Effector memory CD4-positive, alpha-beta T cell (primary cell): ENCODE results near the gene ATN1.

ENCODE experiments used
- DNase-seq, 3 donors: peaks; one replicate each; pipeline ENCODE4 v3.0.0-alpha.2; 2020
- H3K27ac ChIP-seq: 2 replicates; pipeline ENCODE4 v1.7.0; 2013; ENCODE audit warnings: mild to moderate bottlenecking, low read length, moderate library complexity; ENCODE audit not compliant: insufficient read depth, poor library complexity, severe bottlenecking
- H3K27me3 ChIP-seq: replicated peaks from 2 replicates; pipeline ENCODE4 v1.7.0; 2013; ENCODE audit warnings: mild to moderate bottlenecking, low read length; ENCODE audit not compliant: insufficient read depth, control insufficient read depth, poor library complexity, severe bottlenecking
- H3K36me3 ChIP-seq: 2 replicates; pipeline ENCODE4 v1.7.0; 2013; ENCODE audit warnings: mild to moderate bottlenecking, low read length, moderate library complexity; ENCODE audit not compliant: control insufficient read depth, insufficient read depth
- H3K4me1 ChIP-seq: 2 replicates; pipeline ENCODE4 v1.7.0; 2013; ENCODE audit warnings: low read length, mild to moderate bottlenecking; ENCODE audit not compliant: control insufficient read depth, insufficient read depth, poor library complexity, severe bottlenecking
- H3K4me3 ChIP-seq: 2 replicates; pipeline ENCODE4 v1.7.0; 2013; ENCODE audit warnings: low read length, low read depth, mild to moderate bottlenecking; ENCODE audit not compliant: insufficient read depth, poor library complexity, severe bottlenecking
- H3K9me3 ChIP-seq: 2 replicates; pipeline ENCODE4 v1.7.0; 2013; ENCODE audit warnings: mild to moderate bottlenecking, low read length, moderate library complexity; ENCODE audit not compliant: control insufficient read depth

Gene ATN1

DNA sequence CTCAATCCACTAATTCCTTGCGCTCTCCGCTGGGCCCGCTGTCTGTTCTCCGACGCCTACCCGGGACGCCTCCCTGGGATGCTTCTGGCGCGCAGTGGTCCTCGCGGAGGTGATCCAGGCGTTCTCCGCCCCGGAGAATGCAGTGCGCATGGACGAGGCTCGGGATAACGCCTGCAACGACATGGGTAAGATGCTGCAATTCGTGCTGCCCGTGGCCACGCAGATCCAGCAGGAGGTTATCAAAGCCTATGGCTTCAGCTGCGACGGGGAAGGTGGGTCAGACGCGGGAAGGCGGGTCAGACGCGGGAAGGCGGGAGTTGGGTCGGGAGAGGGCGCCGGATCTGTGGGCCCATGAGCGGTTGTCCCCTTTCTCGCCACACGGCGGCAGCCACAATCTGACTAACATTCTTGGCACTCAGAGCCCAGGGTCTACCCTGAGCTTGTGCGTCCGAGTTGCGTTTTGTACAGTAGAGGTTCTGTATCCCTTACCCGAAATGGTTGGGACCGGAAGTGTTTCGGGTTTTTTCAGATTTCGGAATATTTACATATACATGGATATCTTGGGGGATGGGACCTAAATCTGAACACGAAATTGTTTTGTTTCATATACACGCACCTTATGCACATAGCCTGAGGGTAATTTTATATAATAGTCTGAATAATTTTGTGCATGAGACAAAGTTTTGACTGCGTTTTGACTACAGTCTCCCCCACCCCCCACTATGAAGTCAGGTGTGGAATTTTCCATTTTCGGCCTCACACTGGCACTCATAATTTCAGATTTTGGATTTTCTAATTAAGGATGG is 16.8 kb downstream of the ATN1 start:
- Histone ChIP-seq H3K36me3 (no peaks in the 10 kb centered on the region), H3K4me1 (peaks cover 46% of the 10 kb centered on the region), H3K27ac (peak overlapping the region; percentile 95), H3K9me3 (no peaks in the 10 kb centered on the region), H3K4me3 (peak overlapping the region; percentile 79), H3K27me3 (no peaks in the 10 kb centered on the region)
- peak; percentile 77 to 83 (median 82) for DNase-seq

- Histone ChIP-seq H3K9me3 (no peaks in the 10 kb centered on the region), H3K27me3 (no peaks in the 10 kb centered on the region), H3K27ac (peak overlapping the region; percentile 95), H3K36me3 (no peaks in the 10 kb centered on the region), H3K4me3 (peak overlapping the region; percentile 51), H3K4me1 (peaks cover 56% of the 10 kb centered on the region)
- DNase-seq = no peak
These were observed 17.9 kb downstream of the ATN1 start for GRCh38 chr12:6945613-6946012.

DNA sequence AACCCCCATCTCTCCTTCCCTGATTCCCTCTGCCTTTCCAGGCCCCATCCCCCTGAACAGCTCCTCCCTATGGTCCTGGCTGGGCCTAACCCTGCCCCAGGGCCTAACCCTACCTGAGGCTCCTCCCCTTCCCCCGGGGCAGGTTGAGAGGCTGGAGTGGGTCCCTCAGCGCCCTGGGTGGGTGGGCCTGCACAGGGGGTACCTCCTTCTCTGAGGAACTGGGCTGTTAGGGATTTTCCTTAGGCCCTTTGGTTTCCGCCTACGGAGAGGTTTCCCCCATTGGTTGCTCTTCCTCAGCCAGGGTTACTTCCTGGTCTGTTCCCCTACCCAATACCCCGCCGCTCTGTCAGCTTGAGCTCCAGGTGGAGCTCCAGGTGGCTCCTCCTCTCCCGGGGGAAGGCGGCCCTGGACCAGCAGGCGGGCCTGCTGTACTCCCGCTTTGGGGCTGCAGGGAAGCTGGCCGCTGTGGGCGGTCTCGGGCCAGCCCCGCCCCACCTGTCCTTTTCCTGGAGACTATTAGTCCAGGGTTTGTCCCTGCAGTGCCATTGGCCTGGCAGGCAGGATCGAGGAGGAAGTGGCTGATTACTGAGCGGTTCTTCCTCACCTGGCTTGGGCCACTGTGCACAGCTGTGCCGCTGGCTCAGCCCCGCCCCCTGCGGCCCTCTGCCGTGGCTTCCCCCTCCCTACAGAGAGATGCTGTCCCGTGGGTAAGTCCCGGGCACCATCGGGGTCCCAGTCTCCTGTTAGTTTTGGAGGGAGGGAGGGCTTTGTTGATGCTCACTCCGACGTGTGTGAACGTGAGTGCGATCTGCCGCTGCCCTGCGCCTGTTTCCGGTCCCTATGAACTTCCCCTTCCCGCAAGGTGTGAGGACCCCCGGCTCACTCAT is 18.5 kb downstream of the ATN1 start:
- peak; percentile 56 to 73 (median 67) for DNase-seq
- Histone ChIP-seq H3K4me3 (peak overlapping the region; percentile 51), H3K9me3 (no peaks in the 10 kb centered on the region), H3K27me3 (no peaks in the 10 kb centered on the region), H3K4me1 (peaks cover 61% of the 10 kb centered on the region), H3K36me3 (no peaks in the 10 kb centered on the region), H3K27ac (peak overlapping the region; percentile 95)

GRCh38 chr12:6946920-6947374 is 19.2 kb downstream of the ATN1 start:
- Histone ChIP-seq H3K36me3 (no peaks in the 10 kb centered on the region), H3K4me1 (peaks cover 61% of the 10 kb centered on the region), H3K4me3 (peak overlapping the region; percentile 51), H3K27me3 (no peaks in the 10 kb centered on the region), H3K27ac (peak overlapping the region; percentile 95), H3K9me3 (no peaks in the 10 kb centered on the region)
- no peak for DNase-seq

GRCh38 chr12:6947615-6948014 is 19.9 kb downstream of the ATN1 start:
- H3K4me3 ChIP-seq = no peak overlapping the region
- no peaks in the 10 kb centered on the region for H3K27me3 ChIP-seq
- H3K36me3 ChIP-seq = no peaks in the 10 kb centered on the region
- H3K27ac ChIP-seq = peak overlapping the region; percentile 95
- no peak for DNase-seq
- H3K4me1 ChIP-seq = peaks cover 61% of the 10 kb centered on the region
- H3K9me3 ChIP-seq = no peaks in the 10 kb centered on the region

DNA sequence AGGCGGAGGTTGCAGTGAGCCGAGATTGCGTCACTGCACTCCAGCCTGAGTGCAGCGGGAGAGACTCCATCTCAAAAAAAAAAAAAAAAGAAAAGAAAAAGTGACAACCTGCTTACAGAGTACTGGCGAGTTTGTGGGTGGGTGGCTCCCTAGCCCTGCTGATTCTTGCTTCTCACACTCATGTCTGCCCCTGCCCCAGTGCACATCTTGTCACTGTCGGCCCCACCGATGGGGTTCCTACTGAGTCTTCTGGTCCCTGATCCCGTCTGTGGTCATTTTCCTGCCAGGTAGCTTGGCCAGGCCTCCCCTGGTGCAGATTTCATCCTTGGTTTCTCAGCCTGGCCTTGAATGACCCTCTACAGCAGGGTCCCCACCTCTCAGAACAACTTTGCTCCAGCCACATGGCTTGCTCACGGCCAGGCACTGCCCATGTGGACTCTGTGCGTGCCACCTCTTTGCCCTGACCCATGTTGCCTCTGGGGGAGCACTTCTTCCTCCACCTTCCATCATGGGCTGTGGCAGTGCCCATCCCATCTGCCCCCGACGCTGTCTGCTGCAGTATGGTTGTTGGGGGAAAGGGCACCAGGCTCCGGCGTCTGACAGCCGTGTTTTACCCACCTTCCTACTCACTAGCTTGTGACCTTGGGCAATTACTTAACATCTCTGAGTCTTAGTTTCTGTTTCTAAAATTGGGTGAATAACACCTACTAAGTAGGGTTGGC is 21.3 kb downstream of the ATN1 start:
- Histone ChIP-seq H3K9me3 (no peaks in the 10 kb centered on the region), H3K36me3 (no peaks in the 10 kb centered on the region), H3K27me3 (no peaks in the 10 kb centered on the region), H3K4me3 (peak overlapping the region; percentile 41), H3K27ac (peak overlapping the region; percentile 69), H3K4me1 (peaks cover 68% of the 10 kb centered on the region)
- no peak for DNase-seq

GRCh38 chr12:6950401-6950801 is 22.6 kb downstream of the ATN1 start:
- Histone ChIP-seq H3K36me3 (peaks cover 6% of the 10 kb centered on the region), H3K27me3 (no peaks in the 10 kb centered on the region), H3K9me3 (no peaks in the 10 kb centered on the region), H3K4me1 (peaks cover 70% of the 10 kb centered on the region), H3K27ac (peak overlapping the region; percentile 96), H3K4me3 (peak overlapping the region; percentile 89)
- no peak for DNase-seq

DNA sequence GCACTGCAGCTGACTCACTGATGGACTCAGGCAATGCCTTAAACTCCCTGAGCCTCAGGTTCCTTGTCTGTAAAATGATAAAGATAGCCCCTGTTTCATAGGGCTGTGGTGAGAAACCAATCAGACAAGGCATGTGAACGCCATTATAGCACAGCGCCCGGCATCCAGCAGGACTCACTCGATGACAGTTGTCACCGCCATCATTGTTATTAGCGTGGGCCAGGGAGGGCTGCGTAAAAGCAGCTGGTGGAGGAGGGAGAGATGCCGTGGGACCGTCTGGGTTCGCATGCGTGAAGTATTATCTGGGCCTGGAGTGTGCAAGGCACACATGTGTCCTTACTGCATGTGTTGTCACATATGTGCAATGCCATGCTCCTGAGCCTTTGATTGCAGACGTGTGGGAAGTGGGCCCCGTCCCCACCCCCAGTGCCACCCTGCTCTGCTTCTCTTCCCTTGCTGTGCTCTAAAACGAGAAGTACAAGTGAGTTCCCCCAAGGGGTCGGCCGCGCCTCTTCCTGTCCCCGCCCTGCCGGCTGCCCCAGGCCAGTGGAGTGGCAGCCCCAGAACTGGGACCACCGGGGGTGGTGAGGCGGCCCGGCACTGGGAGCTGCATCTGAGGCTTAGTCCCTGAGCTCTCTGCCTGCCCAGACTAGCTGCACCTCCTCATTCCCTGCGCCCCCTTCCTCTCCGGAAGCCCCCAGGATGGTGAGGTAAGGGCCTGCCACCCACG is 23.2 kb downstream of the ATN1 start, which contains the start of gene PTPN6:
Gene PTPN6 (plus strand): TSS at position 546 of the 730 bp plus-strand sequence. CDS start 157 bp downstream, at position 703.
- Histone ChIP-seq H3K4me1 (peaks cover 70% of the 10 kb centered on the region), H3K27me3 (no peaks in the 10 kb centered on the region), H3K36me3 (peaks cover 12% of the 10 kb centered on the region), H3K4me3 (peak within 1 kb of the TSS; percentile 89), H3K9me3 (no peaks in the 10 kb centered on the region), H3K27ac (peak within 1 kb of the TSS; percentile 96)
- no peak for DNase-seq

DNA sequence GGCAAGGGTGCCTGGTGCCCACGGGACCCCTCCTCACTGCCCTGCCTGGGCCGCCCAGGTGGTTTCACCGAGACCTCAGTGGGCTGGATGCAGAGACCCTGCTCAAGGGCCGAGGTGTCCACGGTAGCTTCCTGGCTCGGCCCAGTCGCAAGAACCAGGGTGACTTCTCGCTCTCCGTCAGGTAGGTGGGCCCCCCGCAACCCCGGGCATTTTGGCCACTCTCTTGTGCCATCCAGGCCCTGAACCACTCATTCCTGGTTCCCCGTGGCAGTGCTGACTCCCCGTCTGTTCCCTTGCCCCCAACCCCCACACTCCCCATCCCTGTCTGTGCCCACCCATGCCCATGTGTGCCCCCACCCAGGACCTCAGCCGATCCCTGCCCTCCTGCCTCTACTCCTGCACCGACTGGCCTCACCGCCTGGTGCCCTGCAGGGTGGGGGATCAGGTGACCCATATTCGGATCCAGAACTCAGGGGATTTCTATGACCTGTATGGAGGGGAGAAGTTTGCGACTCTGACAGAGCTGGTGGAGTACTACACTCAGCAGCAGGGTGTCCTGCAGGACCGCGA is 23.9 kb downstream of the ATN1 start:
- H3K4me3 ChIP-seq = peak overlapping the region; percentile 89
- peaks cover 19% of the 10 kb centered on the region for H3K36me3 ChIP-seq
- no peak for DNase-seq
- H3K27ac ChIP-seq = peak overlapping the region; percentile 96
- no peaks in the 10 kb centered on the region for H3K9me3 ChIP-seq
- no peaks in the 10 kb centered on the region for H3K27me3 ChIP-seq
- peaks cover 71% of the 10 kb centered on the region for H3K4me1 ChIP-seq
